ENCODE results near the gene IL1RAPL1.

- TF ChIP-seq CTCF (conservative IDR thresholded peaks at IDR 0.05; ENCODE audit: low read length) (no peak), EZH2phosphoT487 (IDR thresholded peaks at IDR 0.05; ENCODE audit: borderline replicate concordance) (no peak)
These were observed 712.4 kb downstream of the IL1RAPL1 start for GRCh38 chrX:29299684-29300083.
